ENCODE measurements around the gene DNAI2.

DNAI2 gene

DNA sequence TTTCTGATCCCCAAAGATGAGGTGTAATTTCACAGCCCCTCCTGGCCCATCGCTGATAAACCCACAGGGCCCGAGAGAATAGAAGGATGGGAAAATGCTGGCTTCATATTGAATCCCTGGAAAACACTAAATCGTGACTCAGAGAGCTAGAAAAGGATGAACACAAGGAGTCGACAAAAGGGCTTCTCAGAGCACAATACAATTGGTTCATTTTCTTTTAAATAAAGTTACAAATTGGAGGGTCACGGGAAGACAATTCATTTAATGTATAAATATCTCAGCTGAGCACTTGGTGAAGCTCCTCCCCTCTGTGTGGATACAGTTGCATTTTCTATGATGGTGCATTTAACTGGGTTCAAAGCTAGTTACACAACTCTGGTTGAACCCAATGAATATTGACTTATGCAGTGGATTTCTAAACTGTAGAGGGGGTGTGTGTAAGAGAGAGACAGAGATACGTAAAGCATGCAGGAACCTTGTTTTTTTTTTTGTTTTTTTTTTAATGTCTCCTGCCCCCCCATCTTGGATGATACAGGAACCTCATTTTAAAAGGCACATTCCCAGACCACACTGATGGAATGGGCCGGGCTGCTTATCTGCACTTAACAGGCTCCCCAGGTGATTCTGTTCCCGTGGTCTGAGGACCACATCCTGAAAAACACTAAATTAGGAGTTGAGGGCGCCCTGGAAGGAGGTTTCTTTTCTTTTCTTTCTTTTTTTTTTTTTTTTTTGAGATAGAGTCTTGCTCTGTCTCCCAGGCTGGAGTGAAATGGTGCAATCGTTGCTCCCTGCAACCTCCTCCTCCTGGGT lies 46.6 kb upstream of the DNAI2 start:
- Histone ChIP-seq H3K9me3 (ENCODE audit: control insufficient read depth, insufficient read depth, low read depth, low read length) (no peaks in the 10 kb centered on the region), H3K4me3 (ENCODE audit: low read depth, low read length) (no peak overlapping the region), H3K36me3 (ENCODE audit: control insufficient read depth in 2 of 2, insufficient read depth in 1 of 2, low read length in 2 of 2) (peaks cover 0 to 10% of the 10 kb centered on the region in 2 experiments; a peak in 1 of 3 replicates), H3K4me1 (ENCODE audit: control insufficient read depth, insufficient read depth, low read length) (no peaks in the 10 kb centered on the region), H3K27ac (ENCODE audit: extremely low read depth, low read depth, low read length) (no peak overlapping the region)
- POLR2A ChIA-PET: interaction anchor here (0.7 kb wide), 1 partner anchor 199 kb away, joined by 5 read pairs; no protein-coding TSS in a partner anchor
- CTCF ChIA-PET: interaction anchor here (0.7 kb wide), 1 partner anchor 210 kb away, joined by 5 read pairs; no protein-coding TSS in a partner anchor
- TF ChIP-seq PBX3 (CRISPR knock-in tag; IDR thresholded peaks at IDR 0.05) (no peak), ZNF239 (tag by site-specific recombination; IDR thresholded peaks at IDR 0.05) (no peak), ZNF48 (tag by site-specific recombination; IDR thresholded peaks at IDR 0.05) (no peak), ZBTB44 (tag by site-specific recombination; IDR thresholded peaks at IDR 0.05) (no peak), ZNF585B (tag by site-specific recombination; IDR thresholded peaks at IDR 0.05) (no peak), ZFP3 (tag by site-specific recombination; IDR thresholded peaks at IDR 0.05; ENCODE audit: low read depth) (no peak), ZNF626 (tag by site-specific recombination; IDR thresholded peaks at IDR 0.05) (no peak), ZNF555 (tag by site-specific recombination; conservative IDR thresholded peaks at IDR 0.05) (no peak), PRDM2 (tag by site-specific recombination; IDR thresholded peaks at IDR 0.05; ENCODE audit: borderline replicate concordance) (no peak), ZNF223 (tag by site-specific recombination; IDR thresholded peaks at IDR 0.05) (no peak), ZNF416 (tag by site-specific recombination; IDR thresholded peaks at IDR 0.05) (no peak)
- TF ChIP-seq, protein P1, sequence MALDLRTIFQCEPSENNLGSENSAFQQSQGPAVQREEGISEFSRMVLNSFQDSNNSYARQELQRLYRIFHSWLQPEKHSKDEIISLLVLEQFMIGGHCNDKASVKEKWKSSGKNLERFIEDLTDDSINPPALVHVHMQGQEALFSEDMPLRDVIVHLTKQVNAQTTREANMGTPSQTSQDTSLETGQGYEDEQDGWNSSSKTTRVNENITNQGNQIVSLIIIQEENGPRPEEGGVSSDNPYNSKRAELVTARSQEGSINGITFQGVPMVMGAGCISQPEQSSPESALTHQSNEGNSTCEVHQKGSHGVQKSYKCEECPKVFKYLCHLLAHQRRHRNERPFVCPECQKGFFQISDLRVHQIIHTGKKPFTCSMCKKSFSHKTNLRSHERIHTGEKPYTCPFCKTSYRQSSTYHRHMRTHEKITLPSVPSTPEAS (tag by site-specific recombination; IDR thresholded peaks at IDR 0.05): no peak

GRCh38 chr17:74228306-74228978 lies 45.6 kb upstream of the DNAI2 start:
- POLR2A ChIA-PET: interaction anchor here (0.7 kb wide), 1 partner anchor 200 kb away, joined by 5 read pairs; no protein-coding TSS in a partner anchor
- peaks cover 0 to 10% of the 10 kb centered on the region in 2 experiments; a peak in 1 of 3 replicates for H3K36me3 ChIP-seq (ENCODE audit: control insufficient read depth in 2 of 2, insufficient read depth in 1 of 2, low read length in 2 of 2)
- H3K9me3 ChIP-seq (ENCODE audit: control insufficient read depth, insufficient read depth, low read depth, low read length): no peaks in the 10 kb centered on the region
- H3K4me1 ChIP-seq (ENCODE audit: control insufficient read depth, insufficient read depth, low read length): no peaks in the 10 kb centered on the region
- H3K4me3 ChIP-seq (ENCODE audit: low read depth, low read length): no peak overlapping the region
- CTCF ChIA-PET: no interaction called here
- no peak overlapping the region for H3K27ac ChIP-seq (ENCODE audit: extremely low read depth, low read depth, low read length)
- TF ChIP-seq ZNF157 (tag by site-specific recombination; IDR thresholded peaks at IDR 0.05): no peak
- no peak for TF ChIP-seq ZNF121 (tag by site-specific recombination; IDR thresholded peaks at IDR 0.05)
- no peak for TF ChIP-seq ZNF561 (tag by site-specific recombination; IDR thresholded peaks at IDR 0.05; ENCODE audit: borderline replicate concordance)
- TF ChIP-seq YY1 (tag by site-specific recombination; IDR thresholded peaks at IDR 0.05): no peak
- TF ChIP-seq ZNF140 (tag by site-specific recombination; IDR thresholded peaks at IDR 0.05): no peak
- TF ChIP-seq PATZ1 (tag by site-specific recombination; IDR thresholded peaks at IDR 0.05): no peak
- no peak for TF ChIP-seq ZNF155 (tag by site-specific recombination; IDR thresholded peaks at IDR 0.05)
- no peak for TF ChIP-seq ZNF174 (tag by site-specific recombination; IDR thresholded peaks at IDR 0.05)
- TF ChIP-seq ZNF202 (tag by site-specific recombination; IDR thresholded peaks at IDR 0.05; ENCODE audit: borderline replicate concordance): no peak
